Measurements from ENCODE around the gene SMYD3.
A peak's percentile ranks its signal among the peaks of the same experiment; 100 is the strongest.
"Not testable (repeated sequence)": the region's sequence is repeated elsewhere in the genome, so short reads cannot be mapped to it uniquely, and the experiment has no call there.

SMYD3 gene

GRCh38 chr1:246091477-246091876 lies 415.6 kb downstream of the SMYD3 start:
- H3K4me3 Mint-ChIP-seq: no peak overlapping the region
- H3K36me3 Mint-ChIP-seq (ENCODE audit: low read depth): peaks cover 19% of the 10 kb centered on the region

DNA sequence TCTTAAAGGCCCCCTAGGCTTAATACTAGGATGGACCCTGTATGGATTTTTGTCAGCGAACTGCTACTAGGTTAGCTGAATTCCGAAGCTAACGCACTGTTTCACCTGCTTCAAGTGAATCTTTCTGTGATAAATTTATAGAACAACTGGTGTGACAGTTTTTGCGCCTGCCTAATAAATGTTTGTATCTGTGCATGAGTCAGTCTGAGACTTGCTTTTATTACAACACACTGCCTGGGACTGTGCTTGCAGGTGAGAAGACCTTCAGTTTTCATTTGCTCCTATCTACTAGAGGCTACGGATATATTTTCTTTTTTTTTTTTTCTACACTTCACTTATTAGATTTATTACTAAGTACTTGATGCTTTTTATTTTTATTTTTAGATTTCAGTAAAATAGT lies 420.9 kb downstream of the SMYD3 start:
- H3K27me3 Mint-ChIP-seq: no peaks in the 10 kb centered on the region
- H3K36me3 Mint-ChIP-seq (ENCODE audit: low read depth): peaks cover 9% of the 10 kb centered on the region
- no peak overlapping the region for H3K4me3 Mint-ChIP-seq
- H3K27ac Mint-ChIP-seq: no peak overlapping the region
- no peaks in the 10 kb centered on the region for H3K4me1 Mint-ChIP-seq (ENCODE audit: low read depth)
- peaks cover 5% of the 10 kb centered on the region for H3K9me3 Mint-ChIP-seq

More at GRCh38 chr1:246091477-246091876, 415.6 kb downstream of the SMYD3 start:
- no peaks in the 10 kb centered on the region for H3K27me3 Mint-ChIP-seq
- H3K9me3 Mint-ChIP-seq: peaks cover 9% of the 10 kb centered on the region
- no peaks in the 10 kb centered on the region for H3K4me1 Mint-ChIP-seq (ENCODE audit: low read depth)
- no peak overlapping the region for H3K27ac Mint-ChIP-seq

GRCh38 chr1:246083416-246083815 lies 423.7 kb downstream of the SMYD3 start:
- Mint-ChIP-seq H3K4me1 (ENCODE audit: low read depth) (no peaks in the 10 kb centered on the region), H3K36me3 (ENCODE audit: low read depth) (peaks cover 16% of the 10 kb centered on the region), H3K9me3 (peaks cover 5% of the 10 kb centered on the region), H3K4me3 (no peak overlapping the region), H3K27me3 (no peaks in the 10 kb centered on the region), H3K27ac (no peak overlapping the region)

GRCh38 chr1:246081856-246082668 lies 425.0 kb downstream of the SMYD3 start:
- Mint-ChIP-seq H3K27ac (no peak overlapping the region), H3K9me3 (peaks cover 5% of the 10 kb centered on the region), H3K27me3 (no peaks in the 10 kb centered on the region), H3K4me3 (no peak overlapping the region), H3K4me1 (ENCODE audit: low read depth) (no peaks in the 10 kb centered on the region), H3K36me3 (ENCODE audit: low read depth) (peaks cover 14% of the 10 kb centered on the region)

- Mint-ChIP-seq H3K36me3 (ENCODE audit: low read depth) (peaks cover 20% of the 10 kb centered on the region), H3K4me3 (no peak overlapping the region), H3K4me1 (ENCODE audit: low read depth) (no peaks in the 10 kb centered on the region), H3K9me3 (peaks cover 5% of the 10 kb centered on the region), H3K27ac (no peak overlapping the region), H3K27me3 (no peaks in the 10 kb centered on the region)
Measured at GRCh38 chr1:246081138-246081702, 425.9 kb downstream of the SMYD3 start.

DNA sequence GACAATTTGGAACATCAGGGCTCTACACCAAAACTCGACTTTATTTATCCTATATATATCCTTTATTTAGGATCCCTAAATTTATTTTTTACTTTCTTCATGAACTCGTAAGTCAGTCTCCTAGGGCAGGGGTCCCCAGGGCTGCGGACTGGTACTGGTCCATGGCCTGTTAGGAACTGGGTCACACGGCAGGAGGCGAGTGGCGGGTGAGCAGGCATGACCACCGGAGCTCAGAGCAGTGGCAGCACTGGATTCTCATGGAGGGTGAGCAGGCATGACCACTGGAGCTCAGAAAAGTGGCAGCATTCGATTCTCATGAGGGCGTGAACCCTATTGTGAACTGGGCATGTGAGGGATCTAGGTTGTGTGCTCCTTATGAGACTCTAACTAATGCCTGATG lies 427.0 kb downstream of the SMYD3 start:
- Mint-ChIP-seq H3K9me3 (peaks cover 5% of the 10 kb centered on the region), H3K27ac (no peak overlapping the region), H3K4me3 (no peak overlapping the region), H3K4me1 (ENCODE audit: low read depth) (no peaks in the 10 kb centered on the region), H3K27me3 (no peaks in the 10 kb centered on the region), H3K36me3 (ENCODE audit: low read depth) (peaks cover 22% of the 10 kb centered on the region)

DNA sequence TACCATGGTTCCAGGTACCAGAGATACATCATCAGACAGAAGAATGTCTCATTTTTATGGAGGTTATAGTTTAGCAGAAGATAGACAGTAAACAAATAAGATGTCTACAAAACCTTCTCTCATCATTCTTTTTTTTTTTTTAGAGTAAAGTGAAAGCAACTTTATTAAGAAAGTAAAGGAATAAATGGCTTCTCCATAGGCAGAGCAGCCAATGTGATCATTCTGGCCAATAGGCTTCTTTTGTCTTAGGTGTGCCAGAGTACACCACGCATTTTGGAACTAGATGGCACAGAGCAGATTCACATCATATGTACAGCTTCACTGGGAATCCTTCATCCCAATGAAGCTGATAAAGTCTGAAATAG lies 428.2 kb downstream of the SMYD3 start:
- H3K27ac Mint-ChIP-seq: no peak overlapping the region
- H3K9me3 Mint-ChIP-seq: peaks cover 5% of the 10 kb centered on the region
- peaks cover 27% of the 10 kb centered on the region for H3K36me3 Mint-ChIP-seq (ENCODE audit: low read depth)
- H3K4me3 Mint-ChIP-seq: no peak overlapping the region
- no peaks in the 10 kb centered on the region for H3K4me1 Mint-ChIP-seq (ENCODE audit: low read depth)
- H3K27me3 Mint-ChIP-seq: no peaks in the 10 kb centered on the region

DNA sequence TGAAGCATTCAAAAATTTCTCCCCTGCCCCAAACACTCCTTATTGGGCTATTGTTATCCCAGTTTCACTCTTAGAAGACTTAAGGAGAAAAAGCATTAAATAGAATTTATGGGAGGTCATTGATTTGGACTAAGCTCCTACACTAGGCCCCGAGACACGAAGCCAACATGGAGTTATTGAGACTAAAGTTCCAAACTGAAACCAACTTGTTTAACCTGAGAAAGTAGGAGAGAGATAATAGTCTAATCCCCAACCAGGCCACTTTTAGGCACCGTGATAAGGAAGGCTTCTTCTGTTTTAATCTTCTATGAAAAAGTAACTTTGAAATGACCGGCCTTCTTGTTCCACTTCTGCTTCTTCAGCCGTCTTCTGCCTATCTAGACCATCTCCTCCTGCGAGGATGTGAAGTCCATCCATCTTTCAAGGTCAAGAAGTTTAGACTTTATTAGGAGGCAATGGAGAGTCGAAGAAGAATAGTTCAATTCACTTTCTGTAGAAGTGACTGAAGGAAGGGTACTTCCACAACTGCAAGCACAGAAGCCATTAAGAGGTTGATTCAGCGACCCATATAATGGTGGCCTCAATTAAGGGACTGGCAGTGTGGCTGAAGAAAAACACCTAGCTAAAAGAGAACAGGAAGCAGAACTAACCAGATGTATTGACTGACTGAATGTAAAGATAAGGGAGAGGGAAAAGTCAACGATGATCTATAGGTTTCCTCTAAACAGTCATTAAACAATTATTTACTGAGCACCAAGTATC lies 428.8 kb downstream of the SMYD3 start:
- H3K36me3 Mint-ChIP-seq (ENCODE audit: low read depth): peaks cover 25% of the 10 kb centered on the region

GRCh38 chr1:246077476-246077875 lies 429.6 kb downstream of the SMYD3 start:
- Mint-ChIP-seq H3K36me3 (ENCODE audit: low read depth) (peaks cover 24% of the 10 kb centered on the region), H3K27ac (no peak overlapping the region), H3K4me1 (ENCODE audit: low read depth) (no peaks in the 10 kb centered on the region), H3K9me3 (no peaks in the 10 kb centered on the region), H3K4me3 (no peak overlapping the region), H3K27me3 (no peaks in the 10 kb centered on the region)

More for the DNA sequence above, 428.8 kb downstream of the SMYD3 start:
- no peaks in the 10 kb centered on the region for H3K27me3 Mint-ChIP-seq
- peaks cover 2% of the 10 kb centered on the region for H3K9me3 Mint-ChIP-seq
- H3K4me1 Mint-ChIP-seq (ENCODE audit: low read depth): no peaks in the 10 kb centered on the region
- no peak overlapping the region for H3K4me3 Mint-ChIP-seq
- peak overlapping the region; percentile 26 for H3K27ac Mint-ChIP-seq

GRCh38 chr1:246074421-246074820 lies 432.7 kb downstream of the SMYD3 start:
- H3K9me3 Mint-ChIP-seq: no peaks in the 10 kb centered on the region
- no peaks in the 10 kb centered on the region for H3K4me1 Mint-ChIP-seq (ENCODE audit: low read depth)
- H3K27me3 Mint-ChIP-seq: no peaks in the 10 kb centered on the region
- H3K4me3 Mint-ChIP-seq: no peak overlapping the region
- H3K36me3 Mint-ChIP-seq (ENCODE audit: low read depth): peaks cover 17% of the 10 kb centered on the region
- H3K27ac Mint-ChIP-seq: no peak overlapping the region

GRCh38 chr1:246072456-246072955 lies 434.6 kb downstream of the SMYD3 start:
- Mint-ChIP-seq H3K36me3 (ENCODE audit: low read depth) (peaks cover 14% of the 10 kb centered on the region), H3K4me1 (ENCODE audit: low read depth) (peaks cover 13% of the 10 kb centered on the region), H3K4me3 (no peak overlapping the region), H3K27me3 (no peaks in the 10 kb centered on the region), H3K27ac (no peak overlapping the region), H3K9me3 (no peaks in the 10 kb centered on the region)

DNA sequence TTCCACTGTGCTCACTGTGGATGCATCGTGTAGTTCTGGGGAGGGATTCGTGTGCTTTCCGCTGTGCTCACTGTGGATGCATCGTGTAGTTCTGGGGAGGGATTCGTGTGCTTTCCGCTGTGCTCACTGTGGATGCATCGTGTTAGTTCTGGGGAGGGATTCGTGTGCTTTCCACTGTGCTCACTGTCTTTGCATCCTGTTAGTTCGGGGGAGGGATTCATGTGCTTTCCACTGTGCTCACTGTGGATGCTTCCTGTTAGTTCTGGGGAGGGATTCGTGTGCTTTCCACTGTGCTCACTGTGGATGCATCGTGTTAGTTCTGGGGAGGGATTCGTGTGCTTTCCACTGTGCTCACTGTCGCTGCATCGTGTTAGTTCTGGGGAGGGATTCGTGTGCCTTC lies 435.1 kb downstream of the SMYD3 start:
- Mint-ChIP-seq H3K4me1 (ENCODE audit: low read depth) (peaks cover 14% of the 10 kb centered on the region), H3K36me3 (ENCODE audit: low read depth) (peaks cover 14% of the 10 kb centered on the region)
- not testable (repeated sequence) for H3K9me3 Mint-ChIP-seq, H3K4me3 Mint-ChIP-seq, H3K27me3 Mint-ChIP-seq, H3K27ac Mint-ChIP-seq

- not testable (repeated sequence) for H3K36me3 Mint-ChIP-seq (ENCODE audit: low read depth); H3K9me3 Mint-ChIP-seq; H3K4me3 Mint-ChIP-seq; H3K27me3 Mint-ChIP-seq; H3K27ac Mint-ChIP-seq
- H3K4me1 Mint-ChIP-seq (ENCODE audit: low read depth): peaks cover 16% of the 10 kb centered on the region
Measured at GRCh38 chr1:246071561-246071960, 435.5 kb downstream of the SMYD3 start.

- Mint-ChIP-seq H3K4me3 (no peak overlapping the region), H3K27ac (no peak overlapping the region), H3K9me3 (no peaks in the 10 kb centered on the region), H3K36me3 (ENCODE audit: low read depth) (peaks cover 1% of the 10 kb centered on the region), H3K4me1 (ENCODE audit: low read depth) (peaks cover 16% of the 10 kb centered on the region), H3K27me3 (no peaks in the 10 kb centered on the region)
Measured at GRCh38 chr1:246069581-246069980, 437.5 kb downstream of the SMYD3 start.
